ENCODE results near the gene SRF.
A peak's percentile ranks its signal among the peaks of the same experiment; 100 is the strongest.

Gene SRF

DNA sequence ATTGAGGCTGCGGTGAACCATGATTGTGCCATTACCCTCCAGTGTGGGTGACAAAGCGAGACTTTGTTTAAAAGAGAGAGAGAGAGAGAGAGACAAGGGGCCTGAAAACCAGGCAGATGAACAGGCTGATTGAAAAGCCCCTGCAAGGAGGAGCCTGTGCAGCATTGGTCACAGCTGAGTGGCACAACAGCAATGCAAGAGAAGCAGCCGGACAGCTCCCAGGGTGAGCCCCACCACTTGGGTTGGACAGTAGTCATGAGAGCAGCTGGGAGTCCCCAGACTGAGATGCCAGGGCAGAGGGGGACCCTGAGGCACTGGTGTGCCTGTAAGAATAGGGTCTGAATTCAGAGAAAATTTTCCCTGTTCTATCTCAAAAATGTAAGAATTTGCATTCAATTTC, 48.0 kb downstream of the SRF start:
- no peak for DNase-seq

DNA sequence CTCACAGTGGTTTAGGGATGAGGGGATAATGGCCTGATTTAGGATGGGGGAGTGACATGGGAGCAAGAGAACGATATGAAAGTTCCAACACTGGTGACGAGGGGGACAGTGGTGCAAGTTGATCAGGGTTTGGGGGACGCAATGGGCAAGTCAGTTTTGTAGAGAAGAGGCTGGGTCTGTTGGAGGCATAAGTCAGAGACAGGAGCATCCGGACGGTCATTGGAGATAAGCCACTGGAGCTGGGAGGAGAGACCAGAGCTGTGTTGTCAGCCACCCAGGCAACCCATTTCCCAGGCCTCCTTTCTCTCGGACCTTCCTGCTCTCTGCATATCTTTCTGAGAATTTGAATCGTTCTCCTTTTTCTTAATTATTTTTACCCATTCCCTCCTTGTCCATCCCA, 48.7 kb downstream of the SRF start:
- no peak for DNase-seq

DNA sequence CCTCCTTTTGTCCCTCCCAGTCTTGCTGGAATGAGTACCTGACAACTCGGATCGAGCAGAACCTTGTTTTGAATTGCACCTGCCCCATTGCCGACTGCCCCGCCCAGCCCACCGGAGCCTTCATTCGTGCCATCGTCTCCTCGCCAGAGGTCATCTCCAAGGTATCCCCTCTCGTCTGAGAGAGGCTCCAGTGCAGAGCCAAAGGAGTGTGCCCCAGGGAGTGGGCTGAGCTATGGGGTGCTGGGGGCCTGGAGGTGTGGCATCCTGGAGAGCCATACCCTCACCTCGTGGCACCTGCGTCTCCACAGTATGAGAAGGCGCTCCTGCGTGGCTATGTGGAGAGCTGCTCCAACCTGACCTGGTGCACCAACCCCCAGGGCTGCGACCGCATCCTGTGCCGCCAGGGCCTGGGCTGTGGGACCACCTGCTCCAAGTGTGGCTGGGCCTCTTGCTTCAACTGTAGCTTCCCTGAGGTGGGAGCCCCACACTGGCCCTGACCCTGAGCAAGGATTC, 49.4 kb downstream of the SRF start:
- DNase-seq = no peak

DNA sequence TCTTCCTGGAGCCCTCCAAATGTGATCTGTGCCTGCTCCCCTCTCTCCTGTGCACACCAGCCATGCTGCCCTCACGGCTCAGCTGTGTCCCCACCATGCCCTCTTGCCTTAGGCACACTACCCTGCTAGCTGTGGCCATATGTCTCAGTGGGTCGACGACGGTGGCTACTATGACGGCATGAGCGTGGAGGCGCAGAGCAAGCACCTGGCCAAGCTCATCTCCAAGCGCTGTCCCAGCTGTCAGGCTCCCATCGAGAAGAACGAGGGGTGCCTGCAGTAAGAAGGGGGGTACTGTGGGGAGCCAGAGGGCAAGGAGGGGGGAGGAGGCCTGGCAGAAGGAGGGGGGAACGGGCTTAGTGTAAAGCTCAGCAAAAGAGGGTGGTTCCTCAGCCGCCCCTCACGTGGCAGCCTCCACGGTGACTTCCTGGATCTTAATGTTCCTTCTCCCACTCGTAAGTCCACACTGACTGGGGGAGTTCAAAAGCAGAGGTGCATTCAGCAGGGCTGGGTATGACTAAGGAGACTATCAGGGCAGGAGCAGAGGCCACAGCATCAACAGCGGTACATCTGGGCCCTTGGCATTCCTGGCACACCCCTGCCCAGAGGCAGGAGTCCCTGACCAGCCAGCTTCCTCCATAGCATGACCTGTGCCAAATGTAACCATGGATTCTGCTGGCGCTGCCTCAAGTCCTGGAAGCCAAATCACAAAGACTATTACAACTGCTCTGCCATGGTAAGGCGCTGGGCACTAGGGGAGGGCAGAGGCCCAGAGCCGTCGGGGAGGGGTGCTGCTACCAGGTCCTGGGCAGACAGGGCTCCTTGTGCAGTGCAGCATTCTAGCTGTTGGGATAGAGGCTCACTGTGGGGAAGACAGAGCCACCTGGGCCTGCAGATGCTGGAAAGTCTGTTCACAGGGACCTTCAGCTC, 50.2 kb downstream of the SRF start:
- no peak for DNase-seq

DNA sequence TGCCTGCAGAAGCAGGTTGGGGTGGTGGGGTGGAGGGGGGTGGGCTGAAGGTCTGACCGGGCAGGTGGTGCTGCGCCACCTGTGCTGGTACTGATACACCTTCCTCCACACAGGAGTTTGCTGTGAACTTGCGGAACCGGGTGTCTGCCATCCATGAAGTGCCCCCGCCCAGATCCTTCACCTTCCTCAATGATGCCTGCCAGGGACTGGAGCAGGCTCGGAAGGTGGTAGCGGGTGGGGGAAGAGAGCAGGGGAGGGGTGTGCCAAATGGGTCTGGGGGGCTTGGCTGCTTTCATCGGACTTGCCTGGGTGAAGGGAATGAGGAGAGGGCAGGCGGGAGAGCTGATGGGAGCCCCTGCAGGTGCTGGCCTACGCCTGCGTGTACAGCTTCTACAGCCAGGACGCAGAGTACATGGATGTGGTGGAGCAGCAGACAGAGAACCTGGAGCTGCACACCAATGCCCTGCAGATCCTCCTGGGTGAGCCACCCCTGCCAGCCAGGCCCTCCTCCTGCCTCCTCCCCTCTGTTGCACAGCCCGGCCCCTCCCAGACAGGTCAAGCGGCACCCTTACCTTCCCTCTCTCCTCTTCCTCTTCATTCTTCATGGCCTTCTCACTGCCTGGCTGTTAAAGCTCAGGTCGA, 51.5 kb downstream of the SRF start:
- DNase-seq = no peak

DNA sequence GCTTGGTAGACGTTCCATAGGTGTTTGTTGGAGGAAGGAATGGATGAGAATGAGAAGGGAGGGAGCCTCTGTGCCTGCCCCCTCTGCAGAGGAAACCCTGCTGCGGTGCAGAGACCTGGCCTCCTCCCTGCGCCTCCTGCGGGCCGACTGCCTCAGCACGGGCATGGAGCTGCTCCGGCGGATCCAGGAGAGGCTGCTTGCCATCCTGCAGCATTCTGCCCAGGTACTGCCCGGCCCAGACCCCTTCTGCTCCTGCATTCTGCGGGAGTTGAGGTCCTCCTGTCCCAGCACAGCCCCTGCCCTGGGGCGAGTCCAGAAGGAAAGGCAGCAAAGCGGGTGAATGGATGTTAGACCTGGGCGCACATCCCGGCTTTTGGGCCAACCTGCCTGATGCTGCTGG, 52.1 kb downstream of the SRF start:
- no peak for DNase-seq

DNA sequence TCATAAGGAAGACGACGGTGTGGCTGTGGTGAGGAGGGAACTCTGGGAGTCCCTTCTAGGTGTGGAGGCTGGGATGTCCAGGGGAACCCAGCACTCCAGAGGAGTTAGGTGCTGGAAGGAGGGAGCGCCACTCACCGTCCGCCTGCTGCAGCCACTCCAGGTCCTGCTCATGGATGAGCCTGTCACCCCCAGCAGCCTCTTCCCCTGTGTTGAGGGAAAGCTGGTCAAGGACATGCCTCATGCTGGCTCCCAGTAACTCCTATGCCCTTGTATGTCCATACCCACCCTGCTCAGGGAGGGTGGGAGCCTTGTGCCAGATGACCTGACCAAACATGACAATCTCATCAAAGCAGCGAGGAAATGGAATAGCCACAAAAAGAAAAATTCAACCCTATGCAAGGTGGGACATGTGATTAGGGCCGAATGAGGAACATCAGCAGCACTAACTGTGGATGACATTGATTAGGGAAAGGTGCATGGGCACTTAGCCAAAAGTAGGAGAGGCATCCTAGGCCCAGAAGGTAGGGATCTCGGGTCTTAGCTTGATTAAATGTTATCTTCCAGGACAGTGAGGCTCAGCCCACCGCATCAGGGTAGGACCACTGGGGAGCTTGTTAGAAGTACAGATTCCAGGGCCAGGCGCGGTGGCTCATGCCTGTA, 55.3 kb downstream of the SRF start:
- no peak for DNase-seq

DNA sequence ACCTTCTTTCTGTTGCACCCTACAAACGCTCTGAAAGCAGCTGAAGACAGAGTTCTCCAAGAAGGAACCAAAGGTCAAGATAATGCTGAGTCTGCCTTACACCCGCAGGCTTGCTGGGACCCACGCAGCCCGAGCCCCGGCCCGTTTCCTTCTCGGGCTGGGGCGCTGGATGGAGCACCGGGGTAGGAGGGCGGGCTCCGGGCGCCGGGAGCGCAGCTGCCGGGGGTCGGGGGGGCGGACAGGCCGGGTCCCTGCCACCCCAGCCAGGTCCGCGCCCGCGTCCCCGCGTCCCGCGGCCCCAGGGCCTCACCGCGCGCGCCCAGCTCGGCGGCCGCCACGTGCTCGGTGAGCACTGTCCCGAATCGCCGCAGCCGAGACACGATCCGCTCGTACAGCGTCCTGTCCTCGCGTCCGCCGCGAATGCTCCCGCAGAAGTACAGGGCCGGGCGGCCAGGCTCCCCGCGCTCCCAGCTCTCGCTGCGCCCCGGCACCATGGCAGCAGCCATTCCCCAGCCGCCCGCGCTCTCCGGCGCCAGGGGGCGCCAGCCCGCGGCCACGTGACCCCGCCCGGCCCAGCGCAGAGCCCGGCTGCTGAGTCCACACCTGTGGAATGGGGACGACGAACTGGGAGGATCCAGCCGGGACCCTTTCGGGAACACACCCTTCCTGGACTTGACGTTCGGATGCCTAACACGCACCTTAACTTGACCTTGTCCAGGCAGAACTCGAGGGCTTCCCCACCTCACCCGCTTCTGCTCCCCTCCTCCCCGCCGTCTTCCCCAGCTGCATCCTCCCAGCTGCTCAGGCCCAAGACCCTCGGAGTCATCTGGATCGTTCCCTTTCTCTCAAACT, 58.1 kb downstream of the SRF start, which contains the start of gene DNPH1:
DNPH1 (minus strand) TSS at position 531 of the 852 bp plus-strand sequence; CDS start at position 506, 25 bp downstream.
- peak; percentile 71 for DNase-seq

DNA sequence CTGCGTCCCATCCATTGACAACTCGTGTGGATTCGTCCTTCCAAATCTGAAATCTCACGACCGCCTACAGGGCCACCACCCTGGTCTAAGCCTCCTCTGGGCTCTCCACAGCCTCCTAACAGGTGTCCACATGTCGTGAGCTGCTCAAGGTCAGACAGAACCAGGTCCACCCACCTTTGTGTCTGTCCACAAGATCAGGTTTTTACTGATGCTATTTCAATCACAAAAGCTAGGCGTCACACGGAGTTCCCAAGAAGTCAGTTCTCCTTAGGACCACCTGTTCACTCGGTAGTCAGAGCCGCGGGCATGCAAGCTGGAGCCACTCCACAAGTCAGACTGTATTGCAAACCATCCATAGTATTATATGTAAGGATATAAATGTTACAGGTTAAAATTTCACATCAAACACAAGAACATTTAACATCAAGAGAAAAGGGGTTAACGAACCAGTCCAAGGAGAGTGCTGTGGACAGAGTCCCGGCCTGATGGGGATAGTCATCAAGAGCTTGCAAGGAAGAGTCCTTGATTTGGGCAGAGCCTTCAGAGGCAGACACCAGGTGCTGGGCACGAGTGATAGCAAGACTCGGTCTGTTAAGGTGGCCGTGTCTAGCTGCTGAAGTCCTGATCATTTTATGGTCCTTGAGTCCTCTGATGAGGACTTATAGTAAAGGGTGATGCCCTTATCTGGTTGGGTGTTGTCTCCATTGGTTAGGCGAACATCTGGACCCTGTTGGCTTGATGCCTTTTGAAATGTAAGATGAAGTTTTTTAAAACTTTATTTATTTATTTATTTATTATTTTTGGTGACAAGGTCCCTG, 58.9 kb downstream of the SRF start:
- no peak for DNase-seq

DNA sequence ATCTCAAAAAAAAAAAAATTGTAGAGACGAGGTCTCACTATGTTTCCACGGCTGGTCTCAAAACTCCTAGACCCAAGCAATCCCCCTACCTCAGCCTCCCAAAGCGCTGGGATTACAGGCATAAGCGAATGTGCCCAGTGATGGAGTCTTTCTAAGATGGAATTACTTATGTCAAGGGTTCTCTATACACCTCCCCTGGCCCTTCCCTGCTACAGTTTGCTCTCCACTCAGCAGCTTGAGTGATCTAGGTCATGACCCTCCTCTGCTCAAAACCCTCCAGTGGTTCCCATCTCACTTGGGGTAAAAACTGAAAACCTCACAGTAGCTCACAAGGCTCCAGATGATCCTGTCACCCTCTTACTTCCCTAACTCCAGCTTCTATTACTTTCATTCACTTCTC, 60.0 kb downstream of the SRF start:
- no peak for DNase-seq
